Stimulated activated CD4-positive, alpha-beta T cell treated with anti-CD3 and anti-CD28 coated beads, Interleukin-12 subunit alpha, Interleukin-12 subunit beta, amount 100 ng/mL, for 24 hours (primary cell): ENCODE measurements around the gene UQCRFS1.

ENCODE experiments used
- DNase-seq, 2 experiments: peaks; one replicate each; pipeline ENCODE4 v3.0.0-alpha.2; 2020; ENCODE audit warnings: low read depth in 2 of 2

Gene UQCRFS1

GRCh38 chr19:29155683-29156082, 57.3 kb downstream of the UQCRFS1 start:
- DNase-seq: no peak
